Lower leg skin (tissue), 4 donors: ENCODE data around the gene TNNI3K. TPM values are rescaled to one million over a fixed set of nuclear protein-coding genes. Genes with fewer than 3 reads are reported as not detected.

Source experiments
- DNase-seq, 2 donors: peaks; one replicate each; pipeline ENCODE4 v3.0.0-alpha.2; 2019; ENCODE audit warnings: low spot score in 2 of 2
- H3K4me3 ChIP-seq: fragments of 200-600 bp; sonication (generic); 2 replicates; pipeline ENCODE4 v1.5.1; 2017; ENCODE audit warnings: mild to moderate bottlenecking, low read depth; ENCODE audit not compliant: poor library complexity, severe bottlenecking
- POLR2A ChIP-seq, 2 donors: fragments of 450-650 bp; IDR thresholded peaks; one replicate each; pipeline ENCODE4 v1.6.1; 2016 to 2017; ENCODE audit warnings: antibody characterized with exemption in 2 of 2, mild to moderate bottlenecking in 1 of 2, moderate library complexity in 1 of 2
- WGBS, 2 donors: methylation state at CpG; one replicate each; pipeline ENCODE4 v1.1.5; 2018; 5-methylcytosine and 5-hydroxymethylcytosine counted together
- intact Hi-C: fragments of 100-400 bp; cut with DNase I; formaldehyde crosslinking; loops from one replicate; pipeline ENCODE4 v1.15.0; 2023; ENCODE audit warnings: low total_unique reads
- total RNA-seq, 4 donors: library from RNA; depleted of rRNA; stranded (reverse); fragments of >200 nt; gene quantifications; one replicate each; pipeline ENCODE4 v1.1.0, GENCODE V29; 2016
- TF ChIP-seq, protein P1 (sequence below), 3 donors: fragments of 450-650 bp; IDR thresholded peaks; one replicate each; pipeline ENCODE4 v1.5.1; 2016; ENCODE audit warnings: antibody characterized with exemption in 3 of 3, mild to moderate bottlenecking in 3 of 3, moderate library complexity in 2 of 3

TNNI3K gene
- total RNA-seq, 4 donors from 2014 or later: 0.75 to 2.2 TPM; not detected in 2

DNA sequence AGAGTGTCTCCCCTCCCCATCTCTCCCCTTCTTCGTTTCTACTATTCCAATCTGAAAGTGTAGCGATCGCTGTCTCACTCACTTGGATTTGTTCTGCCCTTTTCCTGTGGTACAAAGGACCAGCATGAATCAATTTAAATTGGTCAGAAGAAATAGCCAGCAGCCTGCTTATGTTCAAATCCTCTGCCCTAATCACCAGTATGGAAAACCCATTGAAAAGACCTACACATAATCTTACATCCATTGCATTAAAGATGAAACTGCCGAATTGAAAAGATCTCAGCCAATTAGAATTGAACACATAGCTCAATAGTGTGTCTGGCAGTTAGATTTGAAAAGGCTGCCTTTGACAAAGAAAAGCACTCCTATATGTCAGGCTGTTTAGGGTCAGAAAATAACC, 122.6 kb downstream of the TNNI3K start:
- 89 to 96% methylated on average over 4 of the region's 4 CpGs for WGBS, 2 donors
- DNase-seq: no peak
- intact Hi-C loops: no loop called here
- no peak overlapping the region for H3K4me3 ChIP-seq
- TF ChIP-seq, protein P1, sequence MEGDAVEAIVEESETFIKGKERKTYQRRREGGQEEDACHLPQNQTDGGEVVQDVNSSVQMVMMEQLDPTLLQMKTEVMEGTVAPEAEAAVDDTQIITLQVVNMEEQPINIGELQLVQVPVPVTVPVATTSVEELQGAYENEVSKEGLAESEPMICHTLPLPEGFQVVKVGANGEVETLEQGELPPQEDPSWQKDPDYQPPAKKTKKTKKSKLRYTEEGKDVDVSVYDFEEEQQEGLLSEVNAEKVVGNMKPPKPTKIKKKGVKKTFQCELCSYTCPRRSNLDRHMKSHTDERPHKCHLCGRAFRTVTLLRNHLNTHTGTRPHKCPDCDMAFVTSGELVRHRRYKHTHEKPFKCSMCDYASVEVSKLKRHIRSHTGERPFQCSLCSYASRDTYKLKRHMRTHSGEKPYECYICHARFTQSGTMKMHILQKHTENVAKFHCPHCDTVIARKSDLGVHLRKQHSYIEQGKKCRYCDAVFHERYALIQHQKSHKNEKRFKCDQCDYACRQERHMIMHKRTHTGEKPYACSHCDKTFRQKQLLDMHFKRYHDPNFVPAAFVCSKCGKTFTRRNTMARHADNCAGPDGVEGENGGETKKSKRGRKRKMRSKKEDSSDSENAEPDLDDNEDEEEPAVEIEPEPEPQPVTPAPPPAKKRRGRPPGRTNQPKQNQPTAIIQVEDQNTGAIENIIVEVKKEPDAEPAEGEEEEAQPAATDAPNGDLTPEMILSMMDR (IDR thresholded peaks at IDR 0.05): no peak
- no peak for TF ChIP-seq POLR2A (IDR thresholded peaks at IDR 0.05)

DNA sequence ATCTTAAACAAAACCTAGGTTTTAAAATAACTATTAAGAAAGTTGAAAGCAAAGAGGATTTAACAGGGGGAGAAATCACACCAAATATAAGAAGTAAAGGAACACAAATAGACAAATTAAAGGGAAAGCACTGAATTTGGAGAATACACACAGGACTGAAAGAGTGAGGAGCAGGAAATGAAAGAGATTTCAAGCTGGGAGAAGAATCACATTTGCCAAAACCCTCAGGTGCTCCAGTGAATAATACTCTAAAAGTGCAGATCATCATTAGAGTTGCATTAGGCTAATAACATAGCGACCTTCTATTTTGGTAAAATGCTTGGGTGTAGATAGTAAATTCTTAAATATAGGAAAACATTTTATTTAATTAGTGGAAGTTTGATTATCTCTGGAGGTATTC, 127.5 kb downstream of the TNNI3K start:
- WGBS, 2 donors: 82 to 92% methylated on average over 1 of the region's 1 CpG
- H3K4me3 ChIP-seq: no peak overlapping the region
- no peak for DNase-seq
- intact Hi-C loops: no loop called here
- TF ChIP-seq, protein P1 (IDR thresholded peaks at IDR 0.05): no peak
- no peak for TF ChIP-seq POLR2A (IDR thresholded peaks at IDR 0.05)

DNA sequence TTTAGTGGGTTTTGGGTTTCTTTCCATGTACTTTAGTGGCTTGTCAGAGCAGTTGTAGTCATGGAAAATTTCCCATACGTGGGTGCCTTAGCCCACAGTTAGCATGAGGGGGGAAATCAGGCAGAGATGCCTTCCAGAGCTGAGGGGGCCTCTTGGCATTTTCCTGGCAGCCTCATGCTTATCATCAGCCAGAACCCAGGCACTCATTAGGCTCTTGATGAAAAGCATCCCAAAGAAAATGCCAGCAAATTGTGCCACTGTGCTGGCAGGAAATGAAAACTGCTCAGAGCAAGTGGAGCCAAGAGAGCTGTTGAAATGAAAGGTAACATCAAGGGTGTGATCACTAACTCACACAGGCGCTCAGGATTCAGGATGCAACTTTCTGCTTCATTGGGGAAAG, 128.0 kb downstream of the TNNI3K start:
- intact Hi-C loops: no loop called here
- TF ChIP-seq POLR2A (IDR thresholded peaks at IDR 0.05): no peak
- TF ChIP-seq, protein P1 (IDR thresholded peaks at IDR 0.05): no peak

DNA sequence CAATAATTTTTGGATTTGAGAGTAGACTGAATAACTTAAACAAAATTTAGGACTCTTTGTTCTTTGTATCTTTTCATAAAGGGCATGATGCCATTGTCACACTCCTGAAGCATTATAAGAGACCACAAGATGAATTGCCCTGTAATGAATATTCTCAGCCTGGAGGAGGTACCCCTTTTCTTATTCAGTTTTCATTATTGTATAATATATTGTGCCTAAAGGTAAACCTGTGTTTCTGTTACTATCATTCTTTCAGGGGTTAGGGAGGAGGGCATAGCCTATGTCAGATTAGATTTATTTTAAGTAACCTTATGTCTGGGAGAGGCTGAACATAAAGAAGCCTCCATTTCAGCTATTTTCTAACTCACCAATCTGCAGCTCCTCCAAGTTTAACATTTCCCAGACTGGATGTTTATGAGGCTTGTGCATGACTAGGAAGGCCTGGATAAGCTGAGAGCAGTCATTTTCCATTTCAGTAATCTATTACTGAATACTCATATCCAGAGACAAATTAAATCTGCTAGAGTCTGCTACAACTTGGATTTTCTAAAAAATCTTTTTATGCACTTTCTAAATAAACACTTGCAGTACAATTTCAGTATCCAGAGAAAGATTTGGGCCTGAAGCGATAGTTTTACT, 132.1 kb downstream of the TNNI3K start:
- DNase-seq: no peak
- 94 to 97% methylated on average over 1 of the region's 1 CpG for WGBS, 2 donors
- TF ChIP-seq, protein P1 (IDR thresholded peaks at IDR 0.05): no peak
- TF ChIP-seq POLR2A (IDR thresholded peaks at IDR 0.05): no peak
- H3K4me3 ChIP-seq: no peak overlapping the region
- intact Hi-C loops: no loop called here

More for the DNA sequence above, 128.0 kb downstream of the TNNI3K start:
- no peak overlapping the region for H3K4me3 ChIP-seq
- no peak for DNase-seq
- WGBS, 2 donors: 59 to 71% methylated on average over 2 of the region's 2 CpGs

DNA sequence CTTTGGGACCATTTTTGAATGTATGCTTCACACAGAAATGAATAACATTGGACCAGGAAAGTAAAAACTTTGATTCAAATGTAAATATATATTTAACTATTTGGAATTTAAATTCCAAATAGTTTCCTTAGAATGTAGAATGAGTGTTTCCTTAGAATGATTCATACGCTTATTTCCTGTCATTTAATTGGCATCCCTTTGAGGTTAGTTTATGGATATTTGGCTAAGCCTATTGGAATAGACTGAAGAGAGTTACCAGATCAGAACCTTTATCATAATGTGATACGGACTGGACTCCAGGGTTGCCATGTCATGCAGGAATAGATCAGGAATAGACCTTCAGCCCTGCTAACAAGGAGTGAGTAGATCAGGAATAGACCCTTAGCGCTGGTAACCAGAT, 133.1 kb downstream of the TNNI3K start:
- no peak for DNase-seq
- WGBS, 2 donors: 89 to 90% methylated on average over 3 of the region's 3 CpGs
- H3K4me3 ChIP-seq: no peak overlapping the region
- intact Hi-C loops: no loop called here
- TF ChIP-seq, protein P1 (IDR thresholded peaks at IDR 0.05): no peak
- no peak for TF ChIP-seq POLR2A (IDR thresholded peaks at IDR 0.05)

DNA sequence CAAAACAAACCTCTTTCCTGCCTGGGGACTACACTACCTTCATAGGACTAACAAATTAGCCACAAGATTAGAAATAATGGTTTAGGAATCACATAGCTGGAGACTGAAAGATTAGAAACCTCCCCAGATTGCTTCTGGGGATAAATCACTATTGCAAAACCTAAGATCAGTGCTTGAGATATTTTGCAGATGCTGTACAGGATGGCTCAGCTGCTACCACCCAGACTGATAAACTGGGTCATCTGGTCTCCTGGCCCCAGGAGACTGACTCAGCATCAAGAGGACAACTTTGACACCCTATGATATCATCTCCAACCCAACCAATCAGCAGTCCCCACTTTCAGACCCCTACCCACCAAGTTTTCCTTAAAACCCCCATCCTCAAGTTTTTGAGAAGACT, 140.2 kb downstream of the TNNI3K start:
- no peak for DNase-seq
- TF ChIP-seq POLR2A (IDR thresholded peaks at IDR 0.05): no peak
- TF ChIP-seq, protein P1 (IDR thresholded peaks at IDR 0.05): no peak
- H3K4me3 ChIP-seq: no peak overlapping the region
- intact Hi-C loops: no loop called here
